ENCODE measurements around the gene GRK6. TPM values are rescaled to one million over a fixed set of nuclear protein-coding genes. Genes with fewer than 3 reads are reported as not detected.

GRK6 gene
- total RNA-seq, 1 donor from 2014 or later: 17.6 TPM

GRCh38 chr5:177434437-177434836 lies 8.0 kb downstream of the GRK6 start:
- intact Hi-C loops (cut with micrococcal nuclease): no loop called here
- no peak for ATAC-seq
- DNase-seq: peak; percentile 12

DNA sequence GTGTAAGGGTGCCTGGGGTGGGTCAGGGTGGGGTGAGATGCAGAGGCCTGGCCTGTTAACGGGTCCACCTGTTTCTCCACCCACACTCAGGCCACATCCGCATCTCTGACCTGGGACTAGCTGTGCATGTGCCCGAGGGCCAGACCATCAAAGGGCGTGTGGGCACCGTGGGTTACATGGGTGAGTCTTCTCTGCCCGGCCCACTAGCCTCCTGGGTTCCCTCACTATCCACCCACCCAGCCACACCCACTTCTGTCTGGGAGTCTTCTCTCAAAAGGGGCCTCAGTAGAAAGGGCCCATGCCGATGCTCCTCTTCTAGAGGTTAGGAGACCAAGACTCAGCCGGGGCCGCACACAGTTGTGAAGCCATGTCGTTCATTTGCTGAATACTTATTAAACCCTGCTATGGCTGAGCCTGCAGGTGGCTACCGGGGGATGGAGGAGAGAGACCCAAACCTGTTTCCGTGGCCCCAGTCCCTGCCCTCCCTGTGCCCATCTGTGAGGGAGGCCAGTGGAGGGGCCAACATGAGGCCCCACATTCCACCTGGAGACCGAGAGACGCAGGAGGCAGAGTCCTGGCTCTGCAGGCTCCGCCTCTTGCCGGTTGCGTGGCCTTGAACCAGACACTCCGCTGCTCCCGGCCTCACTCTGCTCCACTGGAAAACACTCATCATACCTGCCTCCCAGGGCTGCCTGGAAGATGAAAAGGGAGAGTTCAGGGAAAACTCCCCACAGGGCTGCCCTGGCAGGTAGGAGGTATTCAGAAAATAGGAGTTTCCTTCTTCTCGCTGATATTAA lies 8.7 kb downstream of the GRK6 start:
- DNase-seq: peak; percentile 23
- ATAC-seq: no peak
- intact Hi-C loops (cut with micrococcal nuclease): no loop called here

DNA sequence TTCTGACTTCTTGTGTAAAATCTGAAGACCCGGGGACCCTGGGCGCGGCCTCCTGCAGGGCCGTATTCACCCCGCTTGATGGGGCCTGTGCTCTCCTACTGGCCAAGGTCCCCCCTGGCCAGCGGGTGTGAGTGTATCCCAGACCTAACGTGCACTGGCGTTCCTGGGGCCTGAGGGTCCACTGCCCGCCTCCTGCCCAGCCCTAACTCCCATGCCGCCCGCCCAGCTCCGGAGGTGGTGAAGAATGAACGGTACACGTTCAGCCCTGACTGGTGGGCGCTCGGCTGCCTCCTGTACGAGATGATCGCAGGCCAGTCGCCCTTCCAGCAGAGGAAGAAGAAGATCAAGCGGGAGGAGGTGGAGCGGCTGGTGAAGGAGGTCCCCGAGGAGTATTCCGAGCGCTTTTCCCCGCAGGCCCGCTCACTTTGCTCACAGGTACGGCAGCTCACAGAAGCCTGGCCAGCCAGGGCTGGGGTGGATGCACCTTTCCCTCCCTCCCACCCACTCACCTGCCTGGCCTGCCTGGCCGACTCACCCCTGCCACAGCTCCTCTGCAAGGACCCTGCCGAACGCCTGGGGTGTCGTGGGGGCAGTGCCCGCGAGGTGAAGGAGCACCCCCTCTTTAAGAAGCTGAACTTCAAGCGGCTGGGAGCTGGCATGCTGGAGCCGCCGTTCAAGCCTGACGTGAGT lies 9.5 kb downstream of the GRK6 start:
- intact Hi-C loops (cut with micrococcal nuclease): no loop called here
- ATAC-seq: no peak

DNA sequence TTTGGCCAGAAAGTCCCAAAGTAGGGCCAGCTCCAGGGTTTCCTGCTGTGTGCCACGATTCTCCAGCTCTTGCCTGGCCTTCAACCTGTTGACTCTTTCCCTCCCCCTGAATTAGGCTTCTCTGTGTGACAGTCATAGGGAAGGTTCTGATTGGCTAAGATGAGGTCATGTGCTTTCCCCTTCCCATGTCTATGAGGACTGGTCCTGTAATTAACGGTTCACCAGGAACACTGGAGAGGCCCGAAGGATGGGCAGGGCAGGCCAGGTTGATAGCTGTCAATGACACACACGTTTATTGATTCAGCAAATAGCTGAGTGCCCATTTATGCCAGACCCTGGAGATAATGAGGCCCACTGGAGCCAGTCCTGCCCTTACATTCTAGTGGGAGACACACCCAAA lies 11.1 kb downstream of the GRK6 start:
- no peak for ATAC-seq
- no peak for DNase-seq
- intact Hi-C loops (cut with micrococcal nuclease): no loop called here

More for the DNA sequence above, 9.5 kb downstream of the GRK6 start:
- no peak for DNase-seq

DNA sequence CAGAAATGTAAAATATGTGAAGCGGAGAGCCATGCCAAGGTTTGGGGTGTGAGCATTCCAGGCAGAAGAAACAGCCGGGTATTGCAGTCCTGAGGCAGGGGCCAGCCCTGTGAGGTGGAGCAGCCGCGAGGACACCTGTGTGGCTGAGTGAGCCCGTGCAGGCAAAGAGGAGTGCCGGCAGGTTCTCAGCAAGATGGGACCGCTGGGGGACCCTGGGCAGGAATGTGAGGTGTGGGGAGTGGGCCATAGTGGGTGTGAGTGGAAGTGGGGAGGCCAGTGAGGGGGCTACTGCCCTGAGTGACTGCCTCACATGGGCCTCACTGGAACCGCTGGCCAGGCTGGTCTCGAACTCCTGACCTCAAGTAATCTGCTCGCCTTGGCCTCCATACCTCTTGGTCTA lies 12.0 kb downstream of the GRK6 start:
- intact Hi-C loops (cut with micrococcal nuclease): no loop called here
- ATAC-seq (no peak), DNase-seq (no peak)

DNA sequence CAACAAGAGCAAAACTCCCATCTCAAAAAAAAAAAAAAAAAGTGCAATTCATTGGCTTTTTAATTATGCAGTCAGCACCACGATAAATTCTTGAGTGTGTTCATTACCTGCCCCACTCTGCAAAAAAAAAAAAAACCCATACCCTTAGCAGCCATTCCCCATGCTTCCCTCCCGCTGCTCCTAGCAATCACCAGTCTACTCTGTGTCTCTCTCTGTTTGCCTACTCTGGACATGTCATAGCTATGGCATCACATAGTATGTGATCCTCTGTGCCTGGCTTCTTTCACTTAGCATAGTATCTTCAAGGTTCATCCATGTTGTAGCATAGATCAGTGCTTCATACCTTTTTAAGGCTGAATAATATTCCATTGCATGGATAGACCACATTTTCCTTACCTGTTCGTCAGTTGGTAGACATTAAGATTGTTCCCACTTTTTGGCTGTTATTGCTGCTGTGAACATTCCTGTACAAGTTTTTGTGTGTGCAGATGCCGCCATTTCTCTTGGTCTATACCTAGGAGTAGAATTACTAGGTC lies 13.1 kb downstream of the GRK6 start:
- no peak for ATAC-seq
- no peak for DNase-seq
- intact Hi-C loops (cut with micrococcal nuclease): no loop called here

GRCh38 chr5:177440211-177440989 lies 13.9 kb downstream of the GRK6 start:
- DNase-seq: no peak
- no peak for ATAC-seq
- intact Hi-C loops (cut with micrococcal nuclease): no loop called here

DNA sequence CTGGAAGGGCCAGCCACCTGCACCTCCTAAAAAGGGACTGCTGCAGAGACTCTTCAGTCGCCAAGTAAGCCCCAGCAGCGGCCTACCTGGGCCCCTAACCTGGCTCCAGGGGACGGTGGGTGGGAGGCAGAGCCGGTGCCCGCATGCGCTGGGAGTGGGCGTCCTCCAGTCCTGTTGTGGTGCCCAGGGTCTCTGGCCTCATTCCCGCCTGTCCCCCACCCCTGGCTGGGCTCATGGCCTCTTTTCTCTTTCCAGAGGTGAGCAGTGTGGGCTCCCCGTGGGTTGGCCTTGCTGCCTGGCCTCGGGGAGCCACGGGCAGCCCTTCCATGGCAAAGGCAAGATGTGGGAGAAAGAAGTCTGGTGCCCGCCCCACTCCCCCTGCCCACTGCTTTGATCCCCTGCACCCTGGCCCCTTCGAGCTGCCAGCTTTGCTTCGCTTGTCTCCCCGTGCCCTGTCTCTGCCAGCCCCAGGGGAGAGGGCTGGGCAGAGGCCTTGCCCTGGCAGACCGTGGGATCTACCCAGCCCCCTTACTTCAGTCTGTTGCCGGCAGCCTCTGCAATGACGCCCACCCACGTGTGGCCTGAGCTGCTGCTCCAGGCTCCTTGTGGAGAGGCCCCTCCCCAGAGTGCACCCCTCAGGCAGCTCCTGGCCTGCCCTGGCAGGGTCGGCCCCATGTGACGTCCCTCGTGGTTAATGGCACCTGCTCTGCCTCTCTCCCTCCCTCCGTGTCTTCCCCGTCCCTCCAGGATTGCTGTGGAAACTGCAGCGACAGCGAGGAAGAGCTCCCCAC lies 14.7 kb downstream of the GRK6 start:
- ATAC-seq (no peak), DNase-seq (no peak)
- intact Hi-C loops (cut with micrococcal nuclease): no loop called here

- DNase-seq (no peak), ATAC-seq (no peak)
- intact Hi-C loops (cut with micrococcal nuclease): no loop called here
These were observed 15.8 kb downstream of the GRK6 start for GRCh38 chr5:177442066-177442826.

DNA sequence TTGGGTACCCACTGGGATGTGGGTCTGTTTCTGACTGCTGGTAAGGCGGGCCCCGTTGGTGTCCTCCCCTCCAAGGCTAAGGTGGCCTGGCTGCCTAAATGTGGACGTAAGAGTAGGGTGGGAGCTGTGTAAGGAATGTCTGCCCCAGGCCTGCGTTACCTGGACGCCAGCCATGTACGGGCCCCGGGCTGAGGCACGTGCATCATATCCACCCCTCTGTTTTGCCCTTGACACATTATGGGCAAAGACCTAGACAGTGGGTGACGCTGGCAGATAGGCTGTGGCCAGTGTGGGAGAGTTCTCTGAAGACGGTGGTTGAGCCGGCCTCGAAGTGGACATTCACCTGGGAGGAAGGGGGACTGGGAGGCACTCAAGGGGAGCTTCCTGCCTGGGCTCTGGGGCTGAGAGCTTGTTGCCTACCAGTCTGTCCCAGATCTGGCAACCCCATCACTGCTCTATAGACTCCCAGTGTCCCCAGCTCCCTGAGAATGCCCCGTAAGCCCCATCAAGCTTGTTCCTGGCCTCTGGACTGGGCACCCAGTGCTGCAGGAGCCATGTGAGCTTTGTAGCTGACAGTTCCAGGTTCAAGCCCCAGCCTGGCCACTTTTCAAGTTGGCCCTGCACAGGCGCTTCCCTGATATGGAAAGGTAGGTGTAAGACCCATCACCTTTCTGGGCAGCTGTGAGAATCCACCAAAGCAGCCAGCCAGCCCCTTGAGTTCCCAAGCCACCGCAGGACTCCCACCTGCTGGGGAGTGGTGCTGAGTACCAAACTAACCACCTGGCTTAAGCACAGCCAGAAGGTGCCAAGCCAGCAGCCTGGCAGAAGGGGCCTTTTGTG lies 16.9 kb downstream of the GRK6 start:
- ATAC-seq (no peak), DNase-seq (no peak)
- intact Hi-C loops (cut with micrococcal nuclease): no loop called here

- no peak for DNase-seq
These were observed 17.9 kb downstream of the GRK6 start for GRCh38 chr5:177444106-177445051.

GRCh38 chr5:177445052-177445916 lies 18.8 kb downstream of the GRK6 start:
- ATAC-seq (no peak), DNase-seq (no peak)
- intact Hi-C loops (cut with micrococcal nuclease): no loop called here

More at GRCh38 chr5:177444106-177445051, 17.9 kb downstream of the GRK6 start:
- intact Hi-C loops (cut with micrococcal nuclease): no loop called here
- ATAC-seq: no peak

- ATAC-seq (no peak), DNase-seq (no peak)
- intact Hi-C loops (cut with micrococcal nuclease): no loop called here
These were observed 19.4 kb downstream of the GRK6 start for GRCh38 chr5:177445917-177446199.

DNA sequence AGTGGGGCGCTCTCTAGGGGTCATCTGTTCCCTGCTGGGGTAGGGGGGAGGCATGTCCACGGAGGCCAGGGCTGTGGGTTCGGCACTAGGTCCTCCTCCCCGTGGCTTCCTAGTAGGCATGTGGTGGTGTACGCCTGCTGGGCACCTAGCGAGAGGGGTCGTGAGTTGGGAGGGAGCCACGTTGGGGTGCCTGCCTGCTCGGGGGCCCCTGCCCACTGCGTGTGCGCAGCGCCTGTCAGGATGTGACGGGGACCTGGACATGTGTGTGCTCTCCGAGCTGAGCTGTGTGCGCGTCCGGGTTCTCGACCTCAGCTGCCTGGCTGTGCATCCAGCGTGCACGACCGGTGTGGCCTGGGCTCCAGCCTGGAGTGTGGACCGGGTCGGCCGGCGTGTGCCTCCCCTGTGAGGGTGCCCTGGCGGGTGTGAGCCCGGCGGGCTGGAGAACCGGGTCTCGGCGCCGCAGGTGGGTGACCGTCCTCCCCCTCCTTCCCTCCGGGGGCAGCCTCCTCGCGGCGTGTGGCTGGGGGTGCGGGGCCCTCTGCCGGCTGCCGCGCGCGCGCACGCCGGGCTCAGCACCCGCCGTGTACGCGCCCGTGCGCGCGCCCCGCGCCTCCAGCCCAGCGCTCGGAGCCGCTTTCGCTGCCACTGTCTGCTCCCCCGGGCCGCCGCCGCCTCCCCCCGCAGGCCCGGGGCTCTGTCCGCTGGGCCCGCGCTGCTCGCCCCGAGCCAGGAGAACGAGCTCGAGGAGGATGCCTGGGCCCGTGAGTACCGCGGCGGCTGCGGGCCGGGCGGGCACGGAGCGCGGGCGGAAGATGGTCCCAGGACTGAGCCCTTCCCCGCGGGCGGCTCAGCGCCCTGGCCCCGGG lies 20.0 kb downstream of the GRK6 start, which contains the start of gene PRR7:
PRR7 (plus strand) TSS at position 615 of the 866 bp plus-strand sequence. CDS start 8,254 bp downstream, outside the sequence.
- ATAC-seq: peak; percentile 72
- peak; percentile 80 for DNase-seq
- intact Hi-C loops (cut with micrococcal nuclease): no loop called here

Measured in left ventricle myocardium superior (tissue), 1 donor.